Muscle of leg (tissue), 11 donors: ENCODE results near the gene CLEC12A. TPM values are rescaled to one million over a fixed set of nuclear protein-coding genes. Genes with fewer than 3 reads are reported as not detected.

Experiments used
- DNase-seq: peaks from one replicate; pipeline ENCODE4 v3.0.0; 2013
- H3K27ac ChIP-seq: one replicate; pipeline ENCODE4 v1.5.1; 2013; ENCODE audit warnings: mild to moderate bottlenecking, low read length, control low read depth
- H3K27me3 ChIP-seq: one replicate; pipeline ENCODE4 v1.6.1; 2013; ENCODE audit warnings: low read length; ENCODE audit not compliant: control insufficient read depth, insufficient read depth
- H3K36me3 ChIP-seq: one replicate; pipeline ENCODE4 v1.6.1; 2013; ENCODE audit warnings: low read length; ENCODE audit not compliant: control insufficient read depth, insufficient read depth
- H3K4me1 ChIP-seq: one replicate; pipeline ENCODE4 v1.6.1; 2013; ENCODE audit warnings: low read length; ENCODE audit not compliant: control insufficient read depth, insufficient read depth
- H3K4me3 ChIP-seq: one replicate; pipeline ENCODE4 v1.5.1; 2013; ENCODE audit warnings: low read length, control low read depth
- H3K9me3 ChIP-seq: replicated peaks from 2 replicates; pipeline ENCODE4 v1.6.1; 2013; ENCODE audit warnings: low read depth, low read length; ENCODE audit not compliant: control insufficient read depth
- WGBS: methylation state at CpG from one replicate; pipeline ENCODE4 v1.1.5; 2013; ENCODE audit warnings: missing lambda C conversion rate; ENCODE audit not compliant: insufficient coverage; 5-methylcytosine and 5-hydroxymethylcytosine counted together
- polyA plus RNA-seq, 8 donors: library from polyadenylated mRNA; unstranded; fragments of 120-200 nt; gene quantifications; one replicate each; pipeline versions ENCODE4 v1.2.1 to v1.2.3, GENCODE V29; 2013; ENCODE audit warnings: inconsistent platforms in 1 of 8, low replicate concordance in 1 of 8; ENCODE audit not compliant: insufficient read length in 8 of 8, insufficient read depth in 1 of 8
- total RNA-seq: library from RNA; stranded (reverse); fragments of 120-200 nt; gene quantifications from one replicate; pipeline ENCODE4 v1.2.4, GENCODE V29; 2013

CLEC12A gene
- total and polyA plus RNA-seq, 9 donors, result 0.13 to 0.95 (median 0.49) TPM

GRCh38 chr12:10027721-10028120 is 56.5 kb downstream of the CLEC12A start:
- H3K9me3 ChIP-seq, result no peaks in the 10 kb centered on the region
- no peaks in the 10 kb centered on the region for H3K27me3 ChIP-seq
- WGBS, result 79% methylated on average over 2 of the region's 4 CpGs
- no peak overlapping the region for H3K27ac ChIP-seq
- DNase-seq, result peak; percentile 11
- no peak overlapping the region for H3K4me3 ChIP-seq
- no peaks in the 10 kb centered on the region for H3K36me3 ChIP-seq
- no peaks in the 10 kb centered on the region for H3K4me1 ChIP-seq

GRCh38 chr12:10030446-10030845 is 59.2 kb downstream of the CLEC12A start, which contains the start of gene CLEC9A:
Gene CLEC9A, plus strand, starts transcription at chr12:10030682. Its CDS starts 22,006 bp downstream, at chr12:10052688.
- Histone ChIP-seq H3K27ac (no peak within 1 kb of the TSS), H3K9me3 (no peaks in the 10 kb centered on the region), H3K4me1 (no peaks in the 10 kb centered on the region), H3K36me3 (no peaks in the 10 kb centered on the region), H3K4me3 (no peak within 1 kb of the TSS), H3K27me3 (no peaks in the 10 kb centered on the region)
- WGBS, result 90% methylated on average over 2 of the region's 14 CpGs
- no peak for DNase-seq

- H3K36me3 ChIP-seq, result no peaks in the 10 kb centered on the region
Observed at GRCh38 chr12:10031321-10031720, 60.1 kb downstream of the CLEC12A start.

GRCh38 chr12:10031771-10032175 is 60.6 kb downstream of the CLEC12A start:
- DNase-seq, result no peak
- Histone ChIP-seq H3K9me3 (no peaks in the 10 kb centered on the region), H3K4me3 (no peak overlapping the region), H3K4me1 (no peaks in the 10 kb centered on the region), H3K27ac (no peak overlapping the region), H3K27me3 (no peaks in the 10 kb centered on the region), H3K36me3 (no peaks in the 10 kb centered on the region)
- no CpG with 5 or more reads among the region's 5 CpGs for WGBS

More at GRCh38 chr12:10031321-10031720, 60.1 kb downstream of the CLEC12A start:
- Histone ChIP-seq H3K27me3 (no peaks in the 10 kb centered on the region), H3K27ac (no peak overlapping the region), H3K4me3 (no peak overlapping the region), H3K4me1 (no peaks in the 10 kb centered on the region), H3K9me3 (no peaks in the 10 kb centered on the region)
- no peak for DNase-seq
- WGBS, result 83% methylated on average over 2 of the region's 4 CpGs

- Histone ChIP-seq H3K36me3 (no peaks in the 10 kb centered on the region), H3K9me3 (no peaks in the 10 kb centered on the region), H3K4me1 (no peaks in the 10 kb centered on the region), H3K27me3 (no peaks in the 10 kb centered on the region), H3K4me3 (no peak overlapping the region), H3K27ac (no peak overlapping the region)
- WGBS, result no CpG with 5 or more reads among the region's 1 CpG
- DNase-seq, result peak; percentile 25
Observed at GRCh38 chr12:10033783-10034545, 62.8 kb downstream of the CLEC12A start.

Other genes with a start within 250 kb of the CLEC12A start
- 0.18 TPM for gene CLECL1, start 238.3 kb upstream of the CLEC12A start, total RNA-seq
- gene CLECL1, start 238.3 kb upstream of the CLEC12A start, polyA plus RNA-seq, result under 1 TPM in 2 of 8 donors, not detected in 6; 0.26 to 0.35 TPM
- gene CD69, start 210.5 kb upstream of the CLEC12A start, total RNA-seq, result 0.93 TPM
- 1 to 10 TPM in 2 of 8 donors, under 1 TPM in 6; 0.34 to 1.8 (median 0.73) TPM for gene CD69, start 210.5 kb upstream of the CLEC12A start, polyA plus RNA-seq
- 0.18 TPM for gene KLRF1, start 143.9 kb upstream of the CLEC12A start, total RNA-seq
- gene KLRF1, start 143.9 kb upstream of the CLEC12A start, polyA plus RNA-seq, result under 1 TPM in 6 of 8 donors, not detected in 2; 0.17 to 0.38 (median 0.28) TPM
- 4.4 TPM for gene CLEC2B, start 102.1 kb upstream of the CLEC12A start, total RNA-seq
- gene CLEC2B, start 102.1 kb upstream of the CLEC12A start, polyA plus RNA-seq, result 1 to 10 TPM in 6 of 8 donors, under 1 TPM in 2; 0.79 to 1.9 (median 1.4) TPM
- gene KLRF2, start 89.9 kb upstream of the CLEC12A start, total RNA-seq, result not detected
- not detected for gene KLRF2, start 89.9 kb upstream of the CLEC12A start, polyA plus RNA-seq
- not detected for gene CLEC2A, start 39.0 kb upstream of the CLEC12A start, total RNA-seq
- gene CLEC2A, start 39.0 kb upstream of the CLEC12A start, polyA plus RNA-seq, result under 1 TPM in 1 of 8 donors, not detected in 7; 0.36 TPM
- 0.13 TPM for gene CLEC1B, start 27.7 kb downstream of the CLEC12A start, total RNA-seq
- gene CLEC1B, start 27.7 kb downstream of the CLEC12A start, polyA plus RNA-seq, result under 1 TPM in 6 of 8 donors, not detected in 2; 0.08 to 0.48 (median 0.32) TPM
- gene CLEC12B, start 39.2 kb downstream of the CLEC12A start, total RNA-seq, result not detected
- under 1 TPM in 1 of 8 donors, not detected in 7; 0.11 TPM for gene CLEC12B, start 39.2 kb downstream of the CLEC12A start, polyA plus RNA-seq
- gene CLEC9A, start 59.3 kb downstream of the CLEC12A start, total RNA-seq, result 0.18 TPM
- gene CLEC9A, start 59.3 kb downstream of the CLEC12A start, polyA plus RNA-seq, result under 1 TPM in 7 of 8 donors, not detected in 1; 0.11 to 0.45 (median 0.19) TPM
- gene CLEC1A, start 127.6 kb downstream of the CLEC12A start, total RNA-seq, result 2.4 TPM
- 1 to 10 TPM; 2.3 to 3.4 (median 3.0) TPM for gene CLEC1A, start 127.6 kb downstream of the CLEC12A start, polyA plus RNA-seq
- gene CLEC7A, start 158.8 kb downstream of the CLEC12A start, total RNA-seq, result 1.2 TPM
- gene CLEC7A, start 158.8 kb downstream of the CLEC12A start, polyA plus RNA-seq, result 1 to 10 TPM in 6 of 8 donors, under 1 TPM in 2; 0.71 to 2.2 (median 1.4) TPM
- gene OLR1, start 200.7 kb downstream of the CLEC12A start, total RNA-seq, result 0.13 TPM
- 1 to 10 TPM in 1 of 8 donors, under 1 TPM in 7; 0.22 to 2.0 (median 0.66) TPM for gene OLR1, start 200.7 kb downstream of the CLEC12A start, polyA plus RNA-seq
- gene TMEM52B, start 207.6 kb downstream of the CLEC12A start, total RNA-seq, result not detected
- under 1 TPM in 7 of 8 donors, not detected in 1; 0.05 to 0.52 (median 0.17) TPM for gene TMEM52B, start 207.6 kb downstream of the CLEC12A start, polyA plus RNA-seq
- 21.6 TPM for gene GABARAPL1, start 241.5 kb downstream of the CLEC12A start, total RNA-seq
- 10 to 100 TPM; 16.3 to 27.7 (median 21.1) TPM for gene GABARAPL1, start 241.5 kb downstream of the CLEC12A start, polyA plus RNA-seq